Stimulated activated CD4-positive, alpha-beta T cell treated with anti-CD3 and anti-CD28 coated beads, Interleukin-15, amount 100 ng/mL, for 24 hours (primary cell): ENCODE measurements around the gene SSTR3.
"Not testable (repeated sequence)": the region's sequence is repeated elsewhere in the genome, so short reads cannot be mapped to it uniquely, and the experiment has no call there.

ENCODE experiments used
- DNase-seq: peaks from one replicate; pipeline ENCODE4 v3.0.0-alpha.2; 2020

SSTR3 gene

DNA sequence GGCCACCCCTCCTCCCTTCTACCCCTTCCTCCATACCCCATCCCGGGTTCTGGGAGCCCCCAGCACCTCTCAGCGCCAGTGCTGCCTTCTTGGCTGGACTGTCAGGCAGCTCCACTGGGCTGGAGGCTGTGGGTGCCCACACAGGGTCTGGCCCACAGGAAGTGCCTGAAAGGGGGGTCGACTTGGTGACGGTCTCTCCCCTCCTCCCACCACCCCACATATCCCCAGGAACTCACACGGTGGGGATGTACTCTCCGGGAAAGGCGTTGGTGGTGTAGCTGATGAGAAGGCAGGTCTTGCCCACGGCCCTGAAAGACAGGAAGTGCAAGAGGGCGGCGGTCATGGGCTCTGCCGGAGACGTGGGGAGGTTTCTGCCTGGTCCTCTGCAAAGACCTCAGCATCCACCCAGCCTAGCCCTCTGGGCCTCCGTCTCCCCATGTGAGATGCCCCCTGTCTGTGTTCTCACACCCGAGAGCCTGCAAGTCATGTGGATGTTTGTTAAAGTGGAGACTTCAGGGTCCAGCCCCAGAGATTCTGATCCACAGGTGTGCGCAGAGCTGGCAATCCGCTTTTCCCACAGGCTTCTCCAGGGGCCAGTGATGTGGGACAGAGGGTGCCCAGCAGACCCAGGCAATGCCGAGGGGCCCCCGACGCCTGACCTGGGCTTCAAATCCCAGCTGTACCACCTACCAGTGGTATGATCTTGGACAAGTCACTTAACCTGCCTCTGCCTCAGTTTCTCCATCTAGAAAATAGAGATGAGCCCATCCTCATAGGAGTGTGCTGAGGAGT, 29.3 kb upstream of the SSTR3 start:
- peak; percentile 70 for DNase-seq

DNA sequence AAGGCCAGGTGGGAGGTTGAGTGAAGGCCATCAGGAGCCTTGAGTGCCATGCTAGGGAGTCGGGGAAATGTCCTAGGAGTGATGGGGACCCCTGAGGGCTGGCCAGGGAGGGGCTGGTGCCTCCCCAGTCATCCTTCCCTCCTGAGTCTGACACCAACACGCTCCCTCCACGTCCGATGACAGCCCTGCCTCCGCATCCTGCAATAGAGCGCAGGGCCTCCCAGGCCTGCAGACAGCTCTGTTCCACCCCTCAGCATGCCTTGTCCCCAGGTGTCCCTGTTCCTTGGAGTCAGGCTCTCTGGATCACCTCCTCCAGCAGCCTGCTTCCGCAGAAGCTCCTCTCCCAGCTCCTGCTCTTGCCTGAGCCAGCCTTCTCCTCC, 28.7 kb upstream of the SSTR3 start:
- DNase-seq = peak; percentile 50

DNA sequence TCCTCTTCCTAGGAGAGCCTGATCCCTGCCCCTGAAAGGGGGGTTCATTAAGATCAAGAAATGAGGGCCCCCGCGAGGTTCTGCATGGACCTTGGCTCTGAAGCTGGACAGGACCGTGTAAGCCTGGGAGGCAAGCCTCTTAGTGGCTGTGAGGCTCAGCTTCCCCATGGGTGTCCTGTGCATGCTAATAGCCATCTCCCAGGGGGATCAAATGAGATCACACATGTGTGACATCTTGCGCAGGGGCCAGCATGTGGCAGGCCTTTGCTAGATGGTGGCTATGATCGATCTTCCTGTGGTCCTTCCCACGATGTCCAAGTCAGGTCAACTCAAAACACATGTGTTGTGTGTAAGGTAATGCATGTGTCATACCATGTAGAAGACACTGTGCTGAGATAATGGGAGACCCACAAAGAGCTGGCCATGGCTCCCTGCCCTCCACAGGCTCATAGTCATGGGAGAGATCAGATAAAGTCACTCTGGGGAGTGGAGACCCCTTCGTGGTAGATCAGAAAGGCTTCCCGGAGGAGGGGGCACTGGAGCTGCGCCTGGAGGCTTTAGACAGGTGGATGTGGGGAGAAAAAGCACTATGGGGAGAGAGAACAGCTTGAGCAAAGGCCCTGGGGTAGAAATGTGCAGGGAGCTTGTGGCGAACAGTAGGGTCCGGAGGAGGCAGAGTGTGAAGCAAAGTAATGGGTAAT, 28.1 kb upstream of the SSTR3 start:
- no peak for DNase-seq

DNA sequence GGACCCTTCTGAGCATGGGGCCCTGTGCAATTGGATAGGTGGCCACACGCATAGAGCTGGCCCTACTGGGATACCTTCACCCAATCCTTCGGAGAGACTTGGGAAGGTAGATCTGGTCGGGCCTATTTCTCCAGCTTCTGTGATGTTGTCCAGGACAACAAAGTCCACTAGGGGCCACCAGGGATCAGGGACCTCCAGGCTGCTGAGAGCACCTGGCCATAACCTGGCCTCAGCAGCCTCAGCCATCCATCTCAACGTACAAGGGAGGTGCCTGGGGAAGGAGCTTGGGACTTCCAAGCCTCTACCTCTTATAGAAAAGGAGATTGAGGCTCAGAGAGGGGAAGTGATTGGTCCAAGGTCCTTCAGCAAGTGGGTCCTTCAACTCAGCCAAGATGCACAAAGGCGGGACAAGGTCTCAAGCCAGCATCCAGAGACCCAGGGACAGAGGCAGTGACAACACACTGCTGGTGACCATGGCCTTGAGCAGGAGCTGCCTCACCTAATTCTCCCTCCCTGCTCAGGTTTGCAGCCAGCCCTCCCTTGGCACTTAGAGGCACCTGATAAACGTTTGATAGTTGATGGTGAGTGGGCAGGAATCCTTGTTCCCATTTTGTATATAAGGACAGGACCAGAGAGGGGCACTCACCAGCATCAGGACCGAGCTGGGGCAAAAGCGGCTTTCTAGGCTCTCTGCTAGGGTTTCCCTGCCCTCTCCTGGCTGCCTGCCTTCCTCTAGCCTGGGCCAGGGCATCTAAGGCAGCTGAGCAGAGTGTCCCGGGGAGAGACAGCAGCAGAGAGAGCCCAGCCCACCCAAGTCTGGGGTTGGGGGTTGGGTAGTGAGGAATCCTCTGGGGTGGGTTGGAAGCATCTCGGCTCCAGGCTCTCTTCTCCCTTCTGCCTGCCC, 27.3 kb upstream of the SSTR3 start:
- DNase-seq = no peak

DNA sequence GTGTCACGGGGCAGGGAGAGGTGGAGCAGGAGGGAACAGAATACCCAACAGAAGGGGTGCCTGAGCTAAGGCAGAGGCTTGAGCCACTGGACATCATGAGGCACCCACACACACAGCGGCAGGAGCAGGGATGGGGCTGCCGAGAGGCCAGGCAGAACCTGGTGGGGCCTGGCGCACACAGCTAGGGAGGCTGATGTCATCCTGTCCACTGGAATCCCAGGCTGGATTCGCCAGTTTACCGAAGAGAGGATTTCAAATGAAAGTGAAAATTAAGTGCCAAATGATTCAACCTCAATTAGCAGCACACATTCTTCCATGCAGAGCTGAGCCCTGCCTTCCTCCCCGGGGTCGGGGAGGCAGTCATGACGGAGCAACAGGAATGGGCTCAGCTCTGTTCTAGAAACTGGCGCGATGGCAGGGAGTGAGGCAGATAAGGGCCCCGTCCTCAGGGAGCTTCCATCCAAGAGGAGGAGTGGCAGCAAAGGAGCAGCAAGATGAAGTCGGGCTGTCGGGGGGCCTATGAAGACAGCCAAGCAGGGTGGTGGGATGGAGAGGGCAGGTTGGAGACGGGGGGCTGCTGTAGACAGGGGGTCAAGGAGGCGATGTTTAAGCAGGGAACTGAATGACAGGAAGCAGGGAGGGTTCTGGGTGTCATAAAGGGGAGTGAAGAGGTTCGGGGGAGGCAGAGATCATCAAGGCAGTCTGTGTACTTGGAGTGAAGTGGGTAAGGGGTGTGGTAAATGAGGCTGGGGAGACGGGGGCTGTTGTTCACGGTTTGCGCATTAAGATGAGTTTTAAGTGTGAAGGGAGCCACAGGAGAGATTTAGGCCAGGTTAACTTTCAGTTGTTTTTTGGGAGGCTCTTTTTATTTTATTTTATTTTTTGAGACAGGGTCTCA, 25.3 kb upstream of the SSTR3 start:
- DNase-seq = peak; percentile 27

DNA sequence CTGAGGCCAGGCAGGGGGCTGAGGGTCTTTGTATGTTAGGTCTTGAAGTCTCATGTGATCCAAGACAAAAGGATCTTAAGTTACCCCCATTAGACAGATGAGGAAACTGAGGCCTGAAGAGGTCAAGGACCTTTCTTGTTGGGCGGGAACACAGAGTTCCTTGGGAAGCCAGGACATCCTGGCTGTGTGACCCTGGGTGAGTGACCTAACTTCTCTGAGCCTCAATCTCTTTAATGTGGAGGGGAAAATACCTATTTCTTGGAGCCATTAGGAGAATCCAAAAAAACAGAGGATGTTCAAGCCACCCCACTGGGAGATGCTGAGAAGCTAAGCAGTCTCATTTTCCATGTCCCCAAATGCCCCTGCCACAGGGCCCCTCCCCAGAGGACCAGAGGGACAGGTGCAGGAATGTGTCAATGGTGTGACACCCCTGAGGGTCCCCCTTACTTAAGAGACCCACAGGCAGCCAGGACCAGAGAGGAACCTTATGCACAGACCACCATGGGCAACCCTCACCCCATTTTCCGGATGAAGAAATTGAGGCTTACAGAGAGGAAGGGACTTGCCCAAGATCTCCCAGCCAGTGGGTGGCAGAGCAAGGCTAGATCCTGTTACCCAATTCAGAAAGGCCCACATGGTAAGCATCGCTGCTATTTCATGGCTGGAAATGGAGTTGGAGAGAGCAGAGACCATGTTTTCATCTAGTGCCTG, 23.8 kb upstream of the SSTR3 start:
- DNase-seq = no peak

DNA sequence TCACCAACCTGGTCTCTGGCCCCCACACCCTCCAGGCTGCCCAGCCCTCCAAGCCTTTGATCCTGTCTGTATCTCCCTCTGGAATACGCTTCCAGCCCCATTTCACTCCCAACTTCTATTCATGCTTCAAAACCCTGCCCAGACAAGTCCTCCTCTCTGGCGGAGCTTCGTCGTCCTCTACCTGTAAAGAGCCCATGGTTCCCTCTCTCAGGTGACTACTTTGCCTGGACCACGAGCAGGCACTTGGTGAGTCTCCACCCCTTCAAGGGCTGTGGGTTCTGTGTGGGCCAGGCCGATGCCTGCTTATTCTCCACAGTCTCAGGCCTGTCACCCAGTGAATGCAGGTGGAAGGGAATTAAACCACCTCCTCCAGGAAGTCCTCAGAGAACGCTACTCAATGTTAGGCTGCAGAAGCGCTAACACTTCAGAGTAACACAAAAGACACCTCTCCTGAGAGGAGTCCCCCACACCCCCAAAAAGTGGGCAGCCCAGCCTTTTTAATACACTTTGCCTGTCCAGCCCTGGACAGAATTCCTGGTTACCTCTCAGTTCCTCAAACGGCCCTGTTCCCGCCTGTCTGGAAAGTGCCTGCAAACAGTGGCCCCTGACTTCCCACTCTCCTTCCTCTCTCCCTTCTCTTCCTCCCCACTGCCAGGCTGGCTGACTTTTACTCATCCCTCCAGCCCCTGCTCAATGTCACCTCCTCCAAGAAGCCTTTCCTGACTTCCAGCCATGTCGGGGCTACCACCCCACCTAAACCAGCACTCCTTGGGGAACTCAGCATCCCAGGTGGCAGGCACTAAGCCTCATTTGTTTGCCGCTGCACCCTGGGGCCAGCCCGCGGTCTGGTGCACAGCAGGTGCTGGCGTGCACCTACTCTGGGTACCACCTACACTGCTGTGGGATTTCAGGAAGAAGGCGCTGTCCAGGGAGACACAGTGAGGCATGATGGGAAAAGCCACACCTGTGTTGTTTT, 22.7 kb upstream of the SSTR3 start:
- DNase-seq = peak; percentile 21

DNA sequence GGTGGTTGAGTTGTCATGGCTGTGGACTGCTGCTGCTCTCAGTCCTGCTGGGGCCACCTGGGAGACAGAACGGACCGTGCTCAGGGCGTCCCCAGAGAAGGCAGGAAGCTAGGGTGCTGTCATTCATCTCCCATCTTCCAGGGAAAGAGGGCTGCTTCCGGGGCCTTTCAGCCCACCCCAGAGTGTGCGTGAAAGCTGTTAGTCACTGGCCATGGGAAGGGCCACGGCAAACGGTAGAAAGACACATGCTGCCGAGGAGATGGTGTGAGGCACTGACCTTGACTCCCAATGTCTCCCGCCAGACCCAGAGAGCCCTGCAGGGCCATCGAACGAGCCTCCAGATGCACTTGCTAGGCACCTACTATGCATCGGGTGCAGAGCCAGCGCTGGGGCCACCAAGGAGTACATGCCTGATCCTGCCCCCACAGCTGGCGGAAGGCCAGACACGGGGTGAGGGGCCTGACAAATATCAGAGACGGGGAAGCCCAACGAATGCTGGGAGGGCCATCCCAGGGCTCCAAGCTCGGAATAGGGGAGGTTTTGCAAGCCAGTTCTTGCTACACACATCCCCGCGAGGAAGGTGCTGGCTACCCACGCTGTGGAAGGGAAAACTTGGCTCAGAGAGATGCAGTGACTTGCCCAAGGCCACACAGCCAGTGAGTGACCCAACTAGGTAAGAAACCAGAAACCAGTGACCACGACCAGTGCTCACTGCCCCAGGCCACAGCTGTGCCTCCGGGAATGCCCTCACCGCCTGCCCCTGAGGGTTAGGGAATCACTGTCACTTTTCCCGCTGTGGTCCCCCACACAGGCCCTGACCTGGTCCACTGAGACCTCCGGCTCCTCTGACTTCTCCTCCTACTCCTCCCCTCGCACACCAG, 21.7 kb upstream of the SSTR3 start:
- DNase-seq = peak; percentile 30

DNA sequence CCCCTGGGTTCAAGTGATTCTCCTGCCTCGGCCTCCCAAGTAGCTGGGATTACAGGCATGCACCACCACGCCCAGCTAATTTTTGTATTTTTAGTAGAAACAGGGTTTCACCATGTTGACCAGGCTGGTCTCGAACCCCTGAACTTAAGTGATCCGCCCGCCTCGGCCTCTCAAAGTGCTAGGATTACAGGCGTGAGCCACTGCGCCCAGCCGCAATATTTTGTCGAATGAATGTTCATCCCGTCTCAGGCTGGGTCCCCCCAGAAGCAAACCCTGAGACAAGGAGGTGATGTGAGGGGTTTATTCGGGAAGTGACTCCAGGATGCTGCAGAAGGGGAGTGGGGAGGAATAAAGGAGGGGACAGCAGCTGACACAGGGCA, 21.1 kb upstream of the SSTR3 start:
- not testable (repeated sequence) for DNase-seq

DNA sequence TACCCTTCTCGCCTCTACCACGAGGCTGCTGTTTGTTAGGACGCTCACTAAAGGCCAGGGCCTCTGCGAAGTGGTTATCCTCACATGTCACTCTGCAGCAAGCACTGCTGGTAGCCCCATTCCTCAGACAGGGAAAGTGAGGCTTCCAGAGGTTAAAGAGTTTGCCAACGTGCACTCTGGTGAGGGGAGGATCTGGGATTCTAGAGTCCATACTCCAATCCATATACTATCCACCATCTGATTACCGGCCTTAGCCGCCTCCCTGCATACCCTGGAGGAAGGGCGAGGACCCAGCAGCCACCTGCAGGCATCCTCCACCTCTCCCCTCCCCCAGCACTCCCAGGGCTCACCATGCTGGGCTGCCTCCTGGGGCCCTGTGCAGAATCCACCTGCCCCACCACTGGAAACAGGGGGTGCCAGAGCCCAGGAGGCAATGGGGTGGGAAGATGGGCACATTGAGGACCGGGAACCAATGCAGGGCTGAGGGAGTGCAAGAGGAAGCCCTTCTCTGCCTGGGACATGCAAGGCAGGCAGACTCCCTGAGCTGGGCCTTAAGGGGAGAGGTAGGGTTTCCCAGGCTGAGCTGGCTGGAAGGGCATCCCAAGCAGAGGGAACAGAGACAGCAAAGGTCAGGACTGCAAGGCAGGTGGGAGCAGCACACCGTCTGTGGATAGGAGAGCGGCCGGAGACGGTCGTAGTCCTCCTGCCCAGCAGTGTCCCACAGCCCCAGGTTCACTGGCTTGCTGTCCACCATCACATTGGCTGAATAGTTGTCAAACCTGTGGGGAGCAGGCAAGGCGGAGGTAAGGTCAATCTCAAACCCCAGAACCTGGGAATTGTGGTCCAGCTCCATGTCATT, 20.1 kb upstream of the SSTR3 start:
- DNase-seq = peak; percentile 42

DNA sequence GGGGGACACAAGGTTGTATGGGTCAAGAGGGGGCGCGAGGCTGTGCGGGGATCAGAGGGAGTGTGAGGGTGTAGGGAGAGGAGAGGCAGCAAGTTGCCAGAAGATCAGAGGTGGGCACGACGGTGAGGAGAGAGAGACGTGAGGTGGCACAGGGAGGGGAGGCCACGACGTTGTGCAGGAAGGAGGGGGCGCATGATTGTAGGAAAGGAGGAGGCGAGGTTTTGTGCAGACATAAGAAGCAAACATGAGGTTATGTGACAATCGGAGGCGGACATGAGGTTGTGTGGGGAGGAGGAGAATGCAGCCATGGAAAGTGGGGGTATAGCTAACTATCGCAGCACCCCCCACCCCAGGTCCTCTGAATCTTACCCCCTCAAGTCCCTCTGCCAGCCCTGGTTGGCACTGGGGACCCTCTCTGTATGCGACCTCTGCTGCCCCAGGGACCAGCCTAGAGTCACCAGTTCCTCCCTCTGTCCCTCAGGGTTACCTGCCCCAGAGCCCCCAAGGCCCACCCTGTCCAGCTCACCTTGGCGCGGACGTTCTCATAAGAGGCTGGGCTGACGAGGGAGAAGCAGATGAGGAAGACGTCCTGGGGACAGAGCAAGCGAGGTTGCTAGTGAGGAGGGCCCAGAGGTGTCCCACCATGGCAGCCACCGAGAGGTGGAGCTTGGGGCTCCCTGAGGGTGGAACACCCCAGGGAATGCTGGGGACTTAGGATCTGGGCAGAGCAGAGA, 19.3 kb upstream of the SSTR3 start:
- peak; percentile 64 for DNase-seq

DNA sequence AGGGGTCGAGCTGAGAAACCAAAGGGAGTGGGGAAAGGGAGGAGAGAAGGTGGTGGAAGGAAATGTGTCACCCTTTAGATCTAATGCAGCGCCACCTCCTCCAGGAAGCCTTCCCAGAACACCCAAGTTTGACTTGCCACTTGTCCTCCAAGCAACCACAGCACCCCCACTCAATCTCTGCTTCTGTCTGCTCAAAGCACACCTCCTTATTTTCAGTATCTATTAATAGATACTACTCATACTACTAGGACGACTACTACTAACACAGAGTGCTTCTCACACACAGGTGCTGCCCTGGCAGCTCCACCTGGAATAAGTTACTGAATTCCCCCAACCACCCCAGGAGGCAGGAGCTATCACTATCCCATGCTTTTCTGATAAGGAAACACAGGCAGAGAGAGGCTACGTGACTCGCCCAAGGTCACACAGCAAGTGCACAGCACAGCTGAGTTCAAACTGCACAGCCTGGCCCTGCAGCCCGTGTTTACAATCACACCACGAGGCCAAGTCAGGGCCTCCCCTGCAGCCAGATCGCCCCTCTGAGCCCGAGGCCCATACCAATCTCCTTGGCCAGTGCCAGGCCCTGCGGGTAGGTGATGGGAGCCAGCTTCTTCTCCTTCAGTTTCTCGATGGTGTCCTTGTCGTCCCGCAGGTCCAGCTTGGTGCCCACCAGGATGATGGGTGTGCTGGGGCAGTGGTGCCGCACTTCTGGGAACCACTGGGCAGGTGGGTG, 18.6 kb upstream of the SSTR3 start:
- peak; percentile 92 for DNase-seq

DNA sequence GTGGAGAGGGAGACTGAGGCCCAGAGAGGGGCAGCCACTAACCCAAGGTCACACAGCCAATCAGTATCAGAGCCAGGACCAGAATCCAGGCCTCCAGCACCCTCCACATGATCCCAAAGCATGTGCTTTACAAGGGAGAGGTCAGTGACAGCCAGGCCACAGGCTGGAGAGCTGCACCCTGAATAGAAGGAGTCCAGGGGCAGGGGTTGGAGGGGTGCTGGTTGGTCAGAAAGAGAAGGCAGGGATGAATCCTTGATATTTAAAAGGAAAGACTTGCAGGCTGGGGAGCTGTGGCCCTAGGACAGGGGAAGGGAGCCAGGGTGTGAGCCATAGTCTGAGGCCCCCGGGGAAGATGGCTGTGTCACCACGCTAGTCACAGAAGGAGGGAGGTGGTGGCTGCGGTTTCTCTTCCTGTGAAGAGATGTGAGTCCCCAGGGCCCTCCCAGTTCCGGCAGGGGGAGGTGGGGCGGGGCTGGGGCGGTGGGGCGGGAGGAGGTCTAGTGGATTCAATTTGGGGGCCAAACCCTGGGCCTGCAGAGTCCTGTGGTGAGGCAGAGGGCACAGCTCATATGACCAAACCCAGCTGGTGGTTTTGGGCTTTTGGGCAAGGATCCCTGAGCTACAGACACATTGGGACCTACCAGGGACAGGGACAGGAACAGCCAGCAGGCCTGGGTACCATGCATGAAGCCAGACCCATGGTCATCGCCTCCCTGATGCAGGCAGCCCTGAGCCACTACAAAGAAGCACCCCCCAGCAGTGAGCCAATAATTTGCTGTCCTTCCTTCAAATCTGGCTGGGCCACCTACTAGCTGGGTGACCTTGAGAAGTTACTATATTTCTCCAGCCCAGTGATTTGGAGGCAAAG, 17.8 kb upstream of the SSTR3 start:
- peak; percentile 94 for DNase-seq

DNA sequence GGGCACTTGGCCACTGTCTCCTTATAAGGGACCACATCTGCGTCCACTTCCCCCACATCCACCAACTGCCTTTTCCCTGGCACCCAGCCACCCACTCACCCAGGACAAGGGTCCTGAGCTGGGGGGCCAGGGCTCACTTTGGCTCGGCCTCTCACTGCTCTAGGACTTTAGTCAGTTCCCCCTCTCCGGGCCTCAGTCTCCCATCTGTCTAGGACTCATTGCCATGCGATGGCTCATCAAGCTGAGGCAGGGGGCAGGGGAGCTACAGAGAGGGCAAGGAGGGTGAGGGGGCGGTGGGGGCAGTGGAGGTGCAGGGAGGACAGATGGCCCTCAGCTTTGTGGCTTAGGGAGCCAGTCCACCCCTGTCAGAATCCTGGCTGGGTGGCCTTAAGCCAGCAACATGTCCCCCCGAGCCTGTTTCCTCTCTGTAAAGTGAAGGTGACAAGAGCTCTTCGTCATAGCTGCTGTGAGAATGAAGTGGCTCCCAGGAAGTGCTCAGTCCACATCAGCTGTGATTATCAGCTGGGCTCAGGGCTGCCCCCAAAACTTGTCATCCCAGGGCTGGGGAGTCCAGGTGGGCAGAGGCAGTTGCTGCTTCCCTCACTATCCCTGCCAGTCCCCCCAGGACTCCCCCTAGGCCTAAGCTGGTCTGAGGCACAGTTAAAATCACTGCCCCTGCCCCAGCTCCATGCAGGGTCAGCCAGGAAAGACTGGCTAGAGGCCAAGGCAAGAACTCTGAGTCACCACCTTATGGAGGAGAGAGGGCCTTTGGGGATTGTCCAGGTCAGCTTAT, 16.9 kb upstream of the SSTR3 start:
- DNase-seq = peak; percentile 58
